Measurements from ENCODE around the gene ARHGAP35.

ARHGAP35 gene

GRCh38 chr19:46903458-46903857, 42.7 kb downstream of the ARHGAP35 start:
- DNase-seq (ENCODE audit: low read depth): no peak
- no peak for TF ChIP-seq CTCF (IDR thresholded peaks at IDR 0.05; ENCODE audit: insufficient read depth, low read depth, low read length, missing control alignments)
- no peak overlapping the region for H3K4me3 ChIP-seq (ENCODE audit: low read length)

GRCh38 chr19:46904114-46905060, 43.6 kb downstream of the ARHGAP35 start:
- H3K4me3 ChIP-seq (ENCODE audit: low read length): no peak overlapping the region
- TF ChIP-seq CTCF (IDR thresholded peaks at IDR 0.05; ENCODE audit: insufficient read depth, low read depth, low read length, missing control alignments): no peak
- DNase-seq (ENCODE audit: low read depth): no peak

- no peak for DNase-seq (ENCODE audit: low read depth)
- no peak for TF ChIP-seq CTCF (IDR thresholded peaks at IDR 0.05; ENCODE audit: insufficient read depth, low read depth, low read length, missing control alignments)
Measured at GRCh38 chr19:46906221-46906620, 45.4 kb downstream of the ARHGAP35 start.

DNA sequence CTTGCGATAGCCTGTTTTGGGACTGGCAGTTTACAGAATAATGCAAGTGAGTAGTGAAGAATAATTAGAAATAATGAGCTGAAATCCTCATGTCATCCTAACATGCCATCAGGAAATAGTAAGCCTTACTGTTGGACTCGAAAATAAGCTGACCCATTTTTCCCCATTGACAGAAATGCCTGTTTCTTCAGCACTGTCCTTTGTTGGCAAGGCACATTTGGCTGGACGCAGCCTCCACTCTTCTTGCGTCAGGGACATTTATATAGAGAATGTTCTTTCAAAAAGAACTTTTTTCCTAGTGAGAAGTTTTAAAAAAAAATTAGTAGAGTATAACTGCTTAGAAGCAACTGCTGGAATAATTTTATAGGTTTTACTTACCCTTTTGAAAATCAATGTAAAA, 47.1 kb downstream of the ARHGAP35 start:
- H3K4me3 ChIP-seq (ENCODE audit: low read length): no peak overlapping the region
- no peak for DNase-seq (ENCODE audit: low read depth)
- no peak for TF ChIP-seq CTCF (IDR thresholded peaks at IDR 0.05; ENCODE audit: insufficient read depth, low read depth, low read length, missing control alignments)

More at GRCh38 chr19:46906221-46906620, 45.4 kb downstream of the ARHGAP35 start:
- no peak overlapping the region for H3K4me3 ChIP-seq (ENCODE audit: low read length)

DNA sequence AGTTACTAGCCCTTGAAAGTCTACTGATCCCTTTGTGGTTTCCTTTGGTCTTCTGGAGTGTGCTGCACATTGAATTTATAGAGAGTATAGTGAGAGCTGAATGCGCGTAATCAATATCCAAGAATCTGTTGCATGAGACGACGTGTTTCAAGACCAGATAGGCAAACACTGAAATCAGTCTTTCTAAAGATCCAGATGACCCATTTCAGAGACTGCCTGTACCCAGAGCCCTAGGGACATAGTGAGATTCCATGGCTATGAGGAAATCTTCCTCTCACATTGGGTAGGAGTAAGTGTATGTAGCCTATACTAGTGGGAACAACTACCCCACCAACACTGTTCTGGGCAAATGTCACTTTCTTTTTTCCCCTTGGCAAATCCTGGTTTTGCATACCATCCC, 48.6 kb downstream of the ARHGAP35 start:
- H3K4me3 ChIP-seq (ENCODE audit: low read length): no peak overlapping the region
- DNase-seq (ENCODE audit: low read depth): no peak
- TF ChIP-seq CTCF (IDR thresholded peaks at IDR 0.05; ENCODE audit: insufficient read depth, low read depth, low read length, missing control alignments): no peak

Measured in epithelial cell of esophagus (primary cell).